Activated CD4-positive, alpha-beta T cell treated with anti-CD3 and anti-CD28 coated beads for 1 hour (primary cell): Measurements from ENCODE around the gene PALM.
"Not testable (repeated sequence)": the region's sequence is repeated elsewhere in the genome, so short reads cannot be mapped to it uniquely, and the experiment has no call there.

ENCODE experiments used
- DNase-seq: peaks from one replicate; pipeline ENCODE4 v3.0.0-alpha.2; 2020

Gene PALM

GRCh38 chr19:709196-709964 is 645 bp downstream of the PALM start:
- DNase-seq, result no peak

- DNase-seq, result no peak
These were observed 1.3 kb downstream of the PALM start for GRCh38 chr19:709965-710571.

- DNase-seq, result no peak
These were observed 2.0 kb downstream of the PALM start for GRCh38 chr19:710767-711166.

- no peak for DNase-seq
These were observed 2.5 kb downstream of the PALM start for GRCh38 chr19:711254-711653.

GRCh38 chr19:715347-715746 is 6.6 kb downstream of the PALM start:
- no peak for DNase-seq

DNA sequence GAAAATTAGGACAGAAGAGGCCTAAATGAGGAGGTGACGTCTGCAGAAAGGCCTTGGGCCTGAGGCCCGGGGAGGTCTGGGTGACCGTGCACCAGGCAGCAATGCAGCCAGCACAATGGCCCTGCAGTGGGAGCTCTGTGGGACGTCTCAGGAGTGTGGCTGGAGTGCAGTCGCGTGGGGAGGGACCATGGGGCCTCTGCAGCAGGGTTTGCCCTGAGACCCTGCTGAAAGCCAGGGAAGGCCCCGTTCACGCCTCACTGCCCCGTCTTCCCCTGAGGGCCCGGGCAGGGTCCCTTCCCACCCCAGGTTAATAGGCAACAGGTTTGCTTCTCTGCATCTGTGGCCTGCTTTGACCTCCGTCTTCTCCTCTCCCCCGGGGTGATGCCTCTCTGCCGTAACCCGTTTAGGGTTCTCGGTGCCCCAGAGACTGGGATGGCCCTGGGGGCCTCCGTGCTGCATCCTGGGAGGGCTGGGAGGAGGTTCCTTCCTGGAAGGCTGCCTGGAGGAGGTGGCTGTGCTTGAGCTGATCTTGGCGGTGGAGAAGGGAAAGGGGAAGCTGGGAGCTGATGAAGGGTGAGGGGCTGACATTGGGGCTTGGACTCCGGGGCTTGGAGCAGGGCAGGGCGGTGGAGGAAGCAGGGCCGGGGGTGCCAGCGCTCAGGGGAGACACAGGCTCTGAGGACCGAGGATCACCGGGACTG is 9.7 kb downstream of the PALM start:
- no peak for DNase-seq

DNA sequence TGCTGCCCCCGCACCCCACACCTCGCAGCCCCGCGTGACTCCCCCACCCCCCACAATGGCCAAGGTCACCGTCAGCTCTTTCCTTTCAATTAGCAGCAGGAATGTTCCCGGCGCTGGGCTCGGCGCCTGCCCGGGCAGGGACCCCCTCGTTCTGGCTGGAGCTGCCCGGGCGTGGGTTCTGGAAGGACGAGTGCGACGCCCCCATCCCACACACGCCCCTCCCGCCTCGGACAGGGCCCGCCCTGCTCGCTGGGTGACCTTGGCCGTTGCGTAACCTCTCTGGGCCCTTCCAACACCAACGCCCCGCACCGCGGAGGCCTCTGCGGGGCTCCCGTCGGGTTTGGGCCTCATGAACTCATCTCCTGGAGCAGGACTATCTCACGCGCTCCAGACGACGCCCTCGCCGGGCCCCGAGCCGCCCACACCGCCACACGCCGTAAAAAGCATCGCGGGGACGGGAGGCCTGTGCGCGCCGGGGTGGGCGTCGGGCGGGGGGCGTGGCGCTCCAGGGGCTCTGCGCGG is 10.3 kb downstream of the PALM start:
- DNase-seq, result no peak

- no peak for DNase-seq
These were observed 11.1 kb downstream of the PALM start for GRCh38 chr19:719636-720344.

DNA sequence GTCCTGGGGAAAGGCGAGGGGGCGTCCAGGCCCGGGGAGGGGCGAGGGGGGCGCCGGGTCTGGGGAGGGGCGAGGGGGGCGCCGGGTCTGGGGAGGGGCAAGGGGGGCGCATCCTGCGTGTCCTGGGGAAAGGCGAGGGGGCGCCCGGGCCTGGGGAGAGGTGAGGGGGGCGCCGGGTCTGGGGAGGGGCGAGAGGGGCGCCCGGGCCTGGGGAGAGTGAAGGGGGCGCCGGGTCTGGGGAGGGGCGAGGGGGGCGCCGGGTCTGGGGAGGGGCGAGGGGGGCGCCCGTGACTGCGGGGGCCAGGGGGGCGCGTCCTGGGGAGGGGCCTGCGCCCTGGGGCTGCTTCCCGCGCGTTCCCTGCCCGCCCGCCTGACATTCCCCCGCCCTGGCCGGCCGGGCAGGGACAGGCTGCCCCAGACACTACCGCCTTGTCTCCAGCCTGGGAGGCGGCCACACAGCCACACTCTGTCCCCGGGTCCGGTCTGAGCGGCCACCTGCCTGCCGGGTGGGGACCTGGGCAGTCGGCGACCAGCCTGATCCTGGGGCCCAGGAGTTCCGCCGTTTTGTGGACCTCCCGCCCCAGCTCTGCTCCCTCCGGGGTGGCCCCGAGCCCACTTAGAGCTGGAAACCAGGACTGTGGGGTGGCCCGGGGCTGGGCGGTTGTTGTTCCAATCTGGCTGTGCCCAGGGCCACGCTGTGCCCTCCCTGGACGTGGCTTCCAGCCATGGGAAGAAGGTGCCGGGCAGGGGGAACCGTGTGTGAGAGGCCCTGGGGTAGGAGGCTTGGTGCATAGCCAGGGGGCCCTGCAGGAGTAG is 11.8 kb downstream of the PALM start:
- DNase-seq, result no peak

- no peak for DNase-seq
These were observed 13.9 kb downstream of the PALM start for GRCh38 chr19:722553-723101.

DNA sequence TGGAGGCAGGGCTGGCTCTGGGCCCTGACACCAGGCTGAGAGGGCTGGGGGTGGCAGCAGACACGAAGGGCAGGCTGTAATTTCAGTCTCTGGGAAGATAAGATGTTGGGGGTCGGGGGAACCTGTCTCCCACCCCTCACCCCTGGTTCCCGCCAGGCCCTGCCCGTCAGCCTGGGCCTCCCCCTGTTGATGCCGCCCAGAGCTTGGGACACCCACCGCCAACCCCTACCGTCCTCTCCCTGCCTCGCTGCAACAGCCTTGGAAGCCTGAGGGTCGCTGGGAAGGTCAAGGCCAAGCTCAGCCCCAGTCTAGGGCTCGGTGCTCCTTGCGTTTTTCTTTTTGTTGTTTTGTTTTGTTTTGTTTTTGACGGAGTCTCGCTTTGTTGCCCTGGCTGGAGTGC is 14.5 kb downstream of the PALM start:
- DNase-seq, result no peak

DNA sequence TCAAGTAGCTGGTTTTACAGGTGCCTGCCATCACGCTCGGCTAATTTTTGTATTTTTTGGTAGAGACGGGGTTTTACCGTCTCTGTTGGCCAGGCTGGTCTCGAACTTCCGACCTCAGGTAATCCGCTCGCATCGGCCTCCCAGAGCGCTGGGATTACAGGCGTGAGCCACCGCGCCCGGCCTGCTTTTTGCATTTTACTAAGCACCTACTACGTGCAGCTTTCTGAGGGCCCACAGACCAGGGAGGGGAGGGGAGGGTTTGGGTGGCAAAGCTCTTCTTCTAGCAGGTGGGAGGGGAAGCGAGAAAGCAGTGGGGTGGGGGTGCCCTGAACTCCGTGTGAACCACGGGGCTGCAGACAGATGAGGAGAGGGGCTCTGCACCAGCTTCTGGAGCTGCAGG is 15.0 kb downstream of the PALM start:
- DNase-seq, result no peak

DNA sequence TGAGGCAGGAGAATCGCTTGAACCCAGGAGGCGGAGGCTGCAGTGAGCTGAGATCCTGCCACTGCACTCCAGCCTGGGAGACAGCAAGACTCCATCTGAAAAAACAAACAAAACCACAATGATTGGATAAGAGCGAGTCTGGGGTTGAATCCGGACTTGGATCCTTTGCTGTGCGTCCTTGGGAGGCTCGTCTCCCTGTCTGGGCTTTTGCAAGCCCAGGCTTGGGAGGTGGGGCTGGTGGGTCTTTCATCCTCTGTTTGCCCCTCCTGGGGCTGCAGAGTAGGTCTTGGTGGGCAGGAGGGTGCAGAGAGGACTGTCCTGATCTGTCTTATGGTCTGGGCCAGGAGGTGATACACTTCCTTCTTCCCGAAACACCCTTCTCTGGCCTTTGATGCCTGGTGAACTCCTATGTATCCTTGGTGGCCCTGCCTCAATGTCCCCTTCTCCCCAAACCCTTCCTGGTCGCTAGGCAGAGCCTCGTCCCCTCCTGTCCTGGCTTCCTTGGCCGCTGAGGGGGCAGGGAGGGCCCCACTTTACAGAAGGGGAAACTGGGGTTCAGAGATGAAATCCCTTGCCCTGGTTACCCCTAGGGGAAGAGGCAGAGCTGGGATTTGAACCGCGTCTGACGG is 16.8 kb downstream of the PALM start:
- DNase-seq, result no peak

DNA sequence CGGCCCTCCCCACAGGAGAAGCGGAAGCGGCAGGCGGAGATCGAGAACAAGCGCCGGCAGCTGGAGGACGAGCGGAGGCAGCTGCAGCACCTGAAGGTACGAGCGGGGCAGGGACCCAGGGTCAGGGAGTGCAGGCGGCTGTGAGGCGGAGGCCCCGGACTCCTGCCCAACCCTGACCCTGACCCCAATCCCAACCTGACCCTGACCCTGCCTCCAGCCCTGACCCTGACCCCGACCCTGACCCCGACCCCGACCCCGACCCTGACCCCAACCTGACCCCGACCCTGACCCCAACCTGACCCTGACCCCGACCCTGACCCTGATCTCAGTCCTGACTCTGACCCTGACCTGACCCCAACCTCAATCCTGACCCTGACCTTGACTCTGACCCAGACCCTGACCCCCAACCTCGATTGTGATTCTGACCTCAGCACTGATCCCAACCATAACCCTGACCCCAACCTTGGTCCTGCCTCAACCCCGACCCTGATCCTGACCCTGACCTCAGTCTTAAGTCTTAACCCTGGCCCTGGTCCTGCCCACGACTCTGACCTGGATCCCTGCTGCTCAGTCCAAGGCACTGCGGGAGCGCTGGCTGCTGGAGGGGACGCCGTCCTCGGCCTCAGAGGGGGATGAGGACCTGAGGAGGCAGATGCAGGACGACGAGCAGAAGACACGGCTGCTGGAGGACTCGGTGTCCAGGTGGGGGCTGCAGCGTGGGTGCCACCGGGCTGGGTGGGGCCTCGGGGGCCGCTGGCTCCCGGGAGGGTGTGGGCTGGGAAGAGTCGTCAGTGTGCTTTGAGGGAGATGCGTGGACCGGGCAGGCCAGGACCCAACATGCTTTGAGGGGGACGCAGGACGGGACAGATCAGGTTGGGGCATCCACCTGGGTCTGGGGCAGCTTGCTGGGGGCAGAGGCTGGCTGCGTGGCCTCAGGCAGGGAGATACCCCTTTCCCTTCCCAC is 18.5 kb downstream of the PALM start:
- no peak for DNase-seq

GRCh38 chr19:728011-728410 is 19.3 kb downstream of the PALM start:
- no peak for DNase-seq

DNA sequence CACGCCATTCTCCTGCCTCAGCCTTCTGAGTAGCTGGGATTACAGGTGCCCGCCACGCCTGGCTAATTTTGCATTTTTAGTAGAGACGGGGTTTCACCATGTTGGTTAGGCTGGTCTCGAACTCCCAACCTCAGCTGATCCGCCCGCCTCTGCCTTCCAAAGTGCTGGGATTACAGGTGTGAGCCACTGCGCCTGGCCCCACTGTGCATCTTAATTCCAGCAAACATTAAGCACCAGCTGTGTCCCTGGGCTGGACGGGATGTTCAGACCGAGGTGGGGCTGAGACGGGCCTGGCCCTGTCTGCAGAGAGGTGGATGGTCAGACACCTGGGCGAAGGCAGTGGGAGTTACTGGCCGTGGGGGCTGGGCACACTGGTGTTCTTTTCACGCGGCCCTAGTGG is 20.8 kb downstream of the PALM start:
- DNase-seq, result not testable (repeated sequence)

DNA sequence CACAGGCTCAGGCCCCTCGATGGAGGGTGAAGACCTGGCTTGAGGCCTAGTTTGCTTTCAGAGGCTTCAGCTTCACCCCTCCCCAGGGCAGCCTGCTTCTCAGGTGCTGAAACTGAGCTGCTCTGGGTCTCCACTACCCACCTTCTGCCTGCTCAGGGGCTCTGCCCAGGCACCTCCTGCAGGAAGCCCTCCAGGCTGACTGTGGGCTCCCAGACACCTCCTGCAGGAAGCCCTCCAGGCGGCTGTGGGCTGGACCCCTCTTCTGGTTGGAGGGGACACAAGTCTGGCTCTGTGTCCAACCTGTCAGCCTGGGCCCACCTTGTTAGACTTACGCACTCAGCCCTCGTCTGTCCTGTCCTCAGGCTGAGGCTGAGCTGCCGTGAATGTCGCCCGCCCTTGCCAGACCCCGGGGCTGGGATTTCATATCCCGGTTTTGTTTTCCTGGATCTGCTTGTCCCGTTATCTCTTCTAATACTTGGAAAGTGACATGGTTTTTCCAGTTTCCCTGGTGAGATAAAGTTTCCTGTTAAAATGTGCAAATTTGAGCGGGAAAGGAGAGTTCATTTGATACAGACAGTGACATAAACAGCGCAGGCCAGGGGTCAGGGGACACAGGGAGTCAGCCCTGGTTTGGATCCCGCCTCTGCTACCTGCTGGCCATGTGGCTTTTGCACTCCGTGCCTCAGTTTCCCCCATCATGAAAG is 21.4 kb downstream of the PALM start:
- DNase-seq, result no peak

DNA sequence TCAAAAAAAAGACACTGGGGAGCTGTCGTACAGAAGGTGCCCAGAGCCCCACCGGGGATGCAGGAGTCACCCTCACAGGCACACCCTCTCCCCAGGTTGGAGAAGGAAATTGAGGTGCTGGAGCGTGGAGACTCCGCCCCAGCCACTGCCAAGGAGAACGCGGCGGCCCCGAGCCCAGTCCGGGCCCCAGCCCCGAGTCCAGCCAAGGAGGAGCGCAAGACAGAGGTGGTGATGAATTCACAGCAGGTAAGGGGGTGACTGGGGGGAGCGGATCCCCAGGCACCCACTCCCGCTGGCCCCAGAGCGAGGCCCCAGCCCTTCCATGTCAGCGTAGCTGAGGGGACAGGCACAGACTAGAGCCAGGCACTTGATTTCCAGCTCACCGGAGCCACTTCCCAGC is 22.3 kb downstream of the PALM start:
- DNase-seq, result no peak
